ENCODE results near the gene ANKFN1. TPM values are rescaled to one million over a fixed set of nuclear protein-coding genes. Genes with fewer than 3 reads are reported as not detected.

Gene ANKFN1
- total RNA-seq, 1 experiment from 2014 or later = not detected

GRCh38 chr17:56528696-56529095 lies 375.4 kb downstream of the ANKFN1 start:
- Histone ChIP-seq H3K27me3 (replicated peaks; ENCODE audit: insufficient read depth, low read depth, low read length, poor library complexity) (peaks cover 18% of the 10 kb centered on the region), H3K4me3 (ENCODE audit: low read depth, low read length, poor library complexity, severe bottlenecking) (no peak overlapping the region), H3K36me3 (ENCODE audit: insufficient read depth, low read length, poor library complexity, severe bottlenecking) (no peaks in the 10 kb centered on the region), H3K27ac (ENCODE audit: low read depth, low read length, poor library complexity, severe bottlenecking) (no peak overlapping the region), H3K9me3 (ENCODE audit: low read depth, low read length, poor library complexity, severe bottlenecking) (no peaks in the 10 kb centered on the region), H3K4me1 (ENCODE audit: insufficient read depth, low read length, poor library complexity, severe bottlenecking) (no peaks in the 10 kb centered on the region)
- TF ChIP-seq CTCF (conservative IDR thresholded peaks at IDR 0.05; ENCODE audit: low read depth, low read length) (no peak), EZH2 (IDR thresholded peaks at IDR 0.05; ENCODE audit: borderline replicate concordance, low read depth, low read length, poor library complexity, severe bottlenecking) (no peak)
- CTCF ChIA-PET = no interaction called here
- POLR2A ChIA-PET (ENCODE audit: low non-redundant PET) = no interaction called here
- BruUV-seq (replicated peaks) = no TSS peak
- intact Hi-C loops (cut with micrococcal nuclease; ENCODE audit: unreplicated experiment) = no loop called here
- no peak for DNase-seq (ENCODE audit: low spot score)

- Histone ChIP-seq H3K36me3 (ENCODE audit: insufficient read depth, low read length, poor library complexity, severe bottlenecking) (no peaks in the 10 kb centered on the region), H3K27me3 (replicated peaks; ENCODE audit: insufficient read depth, low read depth, low read length, poor library complexity) (no peaks in the 10 kb centered on the region), H3K4me3 (ENCODE audit: low read depth, low read length, poor library complexity, severe bottlenecking) (no peak overlapping the region), H3K4me1 (ENCODE audit: insufficient read depth, low read length, poor library complexity, severe bottlenecking) (no peaks in the 10 kb centered on the region), H3K9me3 (ENCODE audit: low read depth, low read length, poor library complexity, severe bottlenecking) (no peaks in the 10 kb centered on the region), H3K27ac (ENCODE audit: low read depth, low read length, poor library complexity, severe bottlenecking) (no peak overlapping the region)
- ChIA-PET POLR2A (ENCODE audit: low non-redundant PET) (no interaction called here), CTCF (no interaction called here)
- DNase-seq (ENCODE audit: low spot score) = no peak
- TF ChIP-seq CTCF (conservative IDR thresholded peaks at IDR 0.05; ENCODE audit: low read depth, low read length) (no peak), EZH2 (IDR thresholded peaks at IDR 0.05; ENCODE audit: borderline replicate concordance, low read depth, low read length, poor library complexity, severe bottlenecking) (no peak)
- intact Hi-C loops (cut with micrococcal nuclease; ENCODE audit: unreplicated experiment) = no loop called here
- no TSS peak for BruUV-seq (replicated peaks)
These were observed 379.7 kb downstream of the ANKFN1 start for GRCh38 chr17:56532926-56533325.

- BruUV-seq (replicated peaks) = no TSS peak
- intact Hi-C loops (cut with micrococcal nuclease; ENCODE audit: unreplicated experiment) = no loop called here
- DNase-seq (ENCODE audit: low spot score) = no peak
- CTCF ChIA-PET = no interaction called here
- Histone ChIP-seq H3K36me3 (ENCODE audit: insufficient read depth, low read length, poor library complexity, severe bottlenecking) (no peaks in the 10 kb centered on the region), H3K4me3 (ENCODE audit: low read depth, low read length, poor library complexity, severe bottlenecking) (no peak overlapping the region), H3K27ac (ENCODE audit: low read depth, low read length, poor library complexity, severe bottlenecking) (no peak overlapping the region), H3K27me3 (replicated peaks; ENCODE audit: insufficient read depth, low read depth, low read length, poor library complexity) (peaks cover 2% of the 10 kb centered on the region), H3K9me3 (ENCODE audit: low read depth, low read length, poor library complexity, severe bottlenecking) (no peaks in the 10 kb centered on the region), H3K4me1 (ENCODE audit: insufficient read depth, low read length, poor library complexity, severe bottlenecking) (no peaks in the 10 kb centered on the region)
- POLR2A ChIA-PET (ENCODE audit: low non-redundant PET) = no interaction called here
- TF ChIP-seq CTCF (conservative IDR thresholded peaks at IDR 0.05; ENCODE audit: low read depth, low read length) = no peak
- TF ChIP-seq EZH2 (IDR thresholded peaks at IDR 0.05; ENCODE audit: borderline replicate concordance, low read depth, low read length, poor library complexity, severe bottlenecking) = no peak
These were observed 383.5 kb downstream of the ANKFN1 start for GRCh38 chr17:56536766-56537165.

All from A673 (cell line).